HepG2 (cell line): Measurements from ENCODE around the gene CDRT4. TPM values are rescaled to one million over a fixed set of nuclear protein-coding genes. Genes with fewer than 3 reads are reported as not detected.

Source experiments
- ATAC-seq: fragments of 200-7000 bp; cut with Tn5 transposase; 3 replicates; pipeline ENCODE4 v1.9.1; 2020; ENCODE audit warnings: mild to moderate bottlenecking, moderate library complexity
- BruUV-seq: library from RNA; stranded (reverse); fragments of 400-500 nt; replicated peaks from 2 replicates; lab custom pipeline; 2021; lab: Mats Ljungman, UMichigan
- CTCF ChIA-PET: fragments of 300-600 bp; formaldehyde crosslinking; extraction: SDS; loops from one replicate; lab custom pipeline; 2021; ENCODE audit warnings: low total read pairs, inconsistent platforms, low intra/inter-chr PET ratio; lab: Yijun Ruan, JAX
- POLR2A ChIA-PET: fragments of 350-600 bp; sonication (Branson Sonifier 250); formaldehyde crosslinking; loops from one replicate; lab custom pipeline; 2020; ENCODE audit warnings: antibody characterized with exemption, inconsistent platforms; lab: Yijun Ruan, JAX
- DNase-seq: peaks from one replicate; pipeline ENCODE4 v3.0.0-alpha.2; 2015; ENCODE audit warnings: low spot score
- FAIRE-seq: peaks from 3 replicates; lab custom pipeline; 2011; peaks lifted over from hg19 to GRCh38; lab: Jason Lieb, UNC
- H2AFZ ChIP-seq: one replicate; pipeline ENCODE4 v1.6.1; 2011; ENCODE audit warnings: low read length, inconsistent platforms
- H3K27ac ChIP-seq: fragments of 300-600 bp; 3 replicates; pipeline ENCODE4 v1.8.0; 2011; ENCODE audit warnings: mixed run types, mild to moderate bottlenecking, mixed read lengths, low read length, inconsistent platforms; ENCODE audit not compliant: insufficient read depth; ENCODE audit errors: extremely low read length
- H3K27me3 ChIP-seq, 2 experiments: fragments of 200-600 bp in 1 of 2; 2 replicates in 1 of 2; 3 replicates in 1 of 2; pipeline versions ENCODE4 v1.6.0 to v1.8.0; 2011; ENCODE audit warnings: low read length in 2 of 2, mild to moderate bottlenecking in 2 of 2, moderate library complexity in 2 of 2, inconsistent platforms in 1 of 2; ENCODE audit not compliant: insufficient read depth in 2 of 2, control insufficient read depth in 1 of 2
- H3K36me3 ChIP-seq, 2 experiments: fragments of 200-600 bp in 1 of 2; replicated peaks in 1 of 2; 2 replicates in 1 of 2; 3 replicates in 1 of 2; pipeline versions ENCODE4 v1.5.1 to v1.8.0; 2011; ENCODE audit warnings: low read length in 2 of 2, inconsistent platforms in 1 of 2; ENCODE audit not compliant: insufficient read depth in 2 of 2, control insufficient read depth in 1 of 2
- H3K4me1 ChIP-seq: 2 replicates; pipeline ENCODE4 v1.5.1; 2012; ENCODE audit warnings: low read length, inconsistent platforms; ENCODE audit not compliant: insufficient read depth
- H3K4me2 ChIP-seq: 2 replicates; pipeline ENCODE4 v1.6.0; 2011; ENCODE audit warnings: low read depth, low read length, inconsistent platforms
- H3K4me3 ChIP-seq, 3 experiments: fragments of 200-600 bp in 1 of 3; sonication (generic), shearing (Covaris generic) in 1 of 3; replicated peaks in 1 of 3; 2 replicates each; pipeline ENCODE4 v1.5.1; 2011 to 2016; ENCODE audit warnings: low read length in 3 of 3, inconsistent platforms in 2 of 3, low read depth in 2 of 3, mild to moderate bottlenecking in 2 of 3, control low read depth in 1 of 3, mixed read lengths in 1 of 3; ENCODE audit not compliant: insufficient read depth in 1 of 3
- H3K79me2 ChIP-seq: one replicate; pipeline ENCODE4 v1.6.1; 2011; ENCODE audit warnings: low read length, inconsistent platforms; ENCODE audit not compliant: insufficient read depth
- H3K9ac ChIP-seq: 2 replicates; pipeline ENCODE4 v1.6.0; 2011; ENCODE audit warnings: mild to moderate bottlenecking, low read depth, low read length, inconsistent platforms; ENCODE audit not compliant: insufficient read depth
- H3K9me3 ChIP-seq: 2 replicates; pipeline ENCODE4 v1.5.1; 2012; ENCODE audit warnings: mild to moderate bottlenecking, low read length
- H4K20me1 ChIP-seq: 2 replicates; pipeline ENCODE4 v1.6.0; 2011; ENCODE audit warnings: inconsistent platforms, mild to moderate bottlenecking, low read length, moderate library complexity; ENCODE audit not compliant: insufficient read depth
- CTCF ChIP-seq: sonication (generic); formaldehyde crosslinking; IDR thresholded peaks from 2 replicates; pipeline ENCODE4 v1.5.0; 2020; ENCODE audit warnings: mild to moderate bottlenecking, missing genetic modification reagents, moderate library complexity
- ELF3 ChIP-seq: IDR thresholded peaks from 2 replicates; pipeline ENCODE4 v1.6.1; 2016; ENCODE audit warnings: missing genetic modification reagents, missing compliant biosample characterization
- FOXO4 ChIP-seq: sonication (generic); formaldehyde crosslinking; conservative IDR thresholded peaks from 2 replicates; pipeline ENCODE4 v1.8.1; 2023; ENCODE audit warnings: missing genetic modification reagents
- MED8 ChIP-seq: sonication (generic); formaldehyde crosslinking; IDR thresholded peaks from 2 replicates; pipeline ENCODE4 v1.8.1; 2023; ENCODE audit warnings: mild to moderate bottlenecking, missing genetic modification reagents; ENCODE audit not compliant: insufficient replicate concordance
- MLX ChIP-seq: IDR thresholded peaks from 2 replicates; pipeline ENCODE4 v1.6.1; 2016
- SRSF1 ChIP-seq: fragments of 200-400 bp; formaldehyde crosslinking; optimal IDR thresholded peaks from 2 replicates; pipeline ENCODE3; 2017; ENCODE audit warnings: mild to moderate bottlenecking, low read depth, low read length, moderate library complexity
- TERF1 ChIP-seq: sonication (generic); formaldehyde crosslinking; IDR thresholded peaks from 2 replicates; pipeline ENCODE4 v1.8.0; 2022; ENCODE audit warnings: mild to moderate bottlenecking, missing genetic modification reagents, moderate library complexity
- ZNF564 ChIP-seq: sonication (generic); formaldehyde crosslinking; IDR thresholded peaks from 2 replicates; pipeline ENCODE4 v1.8.1; 2023; ENCODE audit warnings: mild to moderate bottlenecking, missing genetic modification reagents
- ZSCAN20 ChIP-seq: sonication (generic); formaldehyde crosslinking; IDR thresholded peaks from 2 replicates; pipeline ENCODE4 v1.4.0; 2020; ENCODE audit warnings: missing genetic modification reagents, mild to moderate bottlenecking, borderline replicate concordance
- WGBS: methylation state at CpG from one replicate; pipeline ENCODE4 v1.1.6; 2017; ENCODE audit warnings: low lambda C conversion rate; 5-methylcytosine and 5-hydroxymethylcytosine counted together
- in situ Hi-C: cut with HindIII; loops from 2 replicates; pipeline ENCODE4 v1.10.0; 2017; ENCODE audit warnings: low pct_unique_long_range_greater_than_20kb; ENCODE audit not compliant: extremely low pct_ligation_motif_present
- intact Hi-C: fragments of 100-400 bp; cut with micrococcal nuclease; formaldehyde crosslinking; loops from one replicate; pipeline ENCODE4 v1.10.0; 2022; ENCODE audit not compliant: unreplicated experiment
- polyA plus RNA-seq, 8 experiments: library from polyadenylated mRNA; depleted of rRNA in 3 of 8; stranded (reverse) in 7 of 8; unstranded in 1 of 8; fragments of >200 nt; fragmentation: Illumina TruSeq in 4 of 8; extraction: Trizol in 4 of 8; gene quantifications; 2 replicates each; pipeline versions ENCODE4 v1.2.1 to v1.2.3, GENCODE V29; 2011 to 2016; ENCODE audit warnings: low read depth in 4 of 8, missing spikeins in 1 of 8, mixed read lengths in 1 of 8; ENCODE audit not compliant: insufficient read depth in 1 of 8
- total RNA-seq, 5 experiments: library from RNA; depleted of rRNA; stranded (reverse); fragments of >200 nt; fragmentation: Illumina TruSeq; extraction: Trizol; gene quantifications; 2 replicates each; pipeline ENCODE4 v1.2.3, GENCODE V29; 2016; ENCODE audit warnings: low read depth in 1 of 5
- TF ChIP-seq, protein P1 (sequence below): sonication (generic); formaldehyde crosslinking; IDR thresholded peaks from 2 replicates; pipeline ENCODE4 v1.5.0; 2020; ENCODE audit warnings: missing genetic modification reagents

The CDRT4 gene
- total and polyA plus RNA-seq, 2 of the 13 experiments (the other 11 are each of a cell fraction or from before 2014, with no cell fraction given): 5.8 to 12.1 TPM

DNA sequence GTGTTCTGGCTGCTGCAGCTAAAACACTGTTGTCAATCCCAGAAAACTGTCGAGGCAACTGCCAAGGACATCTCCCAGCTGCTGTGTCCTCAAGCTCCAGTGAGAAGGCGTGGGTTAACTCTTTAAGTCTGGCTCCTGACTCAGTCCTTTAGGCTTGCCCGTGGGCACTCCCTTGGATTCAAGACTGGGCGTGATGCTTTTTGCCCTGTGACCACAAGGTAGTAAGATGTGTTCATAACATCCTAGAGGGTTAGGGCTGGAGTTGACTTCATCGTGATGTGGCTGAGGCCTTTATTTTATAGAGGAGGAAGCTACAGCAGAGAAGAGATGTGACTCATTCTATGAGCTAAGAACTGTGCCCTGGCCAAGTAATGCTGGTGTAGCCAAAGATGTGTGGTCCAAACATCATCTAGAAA is 75.1 kb downstream of the CDRT4 start:
- DNase-seq (no peak), ATAC-seq (no peak), FAIRE-seq (no peak)
- in situ Hi-C loops (no loop called here), intact Hi-C loops (no loop called here)
- Histone ChIP-seq H3K36me3 (no peaks in the 10 kb centered on the region), H3K9me3 (no peaks in the 10 kb centered on the region), H2AFZ (no peak overlapping the region), H3K27ac (no peak overlapping the region), H4K20me1 (no peaks in the 10 kb centered on the region), H3K4me3 (no peak overlapping the region), H3K27me3 (no peaks in the 10 kb centered on the region), H3K4me1 (no peaks in the 10 kb centered on the region), H3K4me2 (no peak overlapping the region), H3K79me2 (no peaks in the 10 kb centered on the region), H3K9ac (no peak overlapping the region)
- BruUV-seq: no TSS peak
- 14% methylated on average over 4 of the region's 5 CpGs for WGBS
- TF ChIP-seq ELF3 (CRISPR knock-in tag) (no peak), ZNF564 (CRISPR knock-in tag) (no peak), MED8 (no peak), CTCF (CRISPR knock-in tag) (no peak), SRSF1 (no peak), ZSCAN20 (CRISPR knock-in tag) (no peak)
- POLR2A ChIA-PET: no interaction called here
- CTCF ChIA-PET: no interaction called here

- no peaks in the 10 kb centered on the region for H3K27me3 ChIP-seq
- no peak for ATAC-seq
- no peak for TF ChIP-seq MLX (CRISPR knock-in tag)
- TF ChIP-seq, protein P1, sequence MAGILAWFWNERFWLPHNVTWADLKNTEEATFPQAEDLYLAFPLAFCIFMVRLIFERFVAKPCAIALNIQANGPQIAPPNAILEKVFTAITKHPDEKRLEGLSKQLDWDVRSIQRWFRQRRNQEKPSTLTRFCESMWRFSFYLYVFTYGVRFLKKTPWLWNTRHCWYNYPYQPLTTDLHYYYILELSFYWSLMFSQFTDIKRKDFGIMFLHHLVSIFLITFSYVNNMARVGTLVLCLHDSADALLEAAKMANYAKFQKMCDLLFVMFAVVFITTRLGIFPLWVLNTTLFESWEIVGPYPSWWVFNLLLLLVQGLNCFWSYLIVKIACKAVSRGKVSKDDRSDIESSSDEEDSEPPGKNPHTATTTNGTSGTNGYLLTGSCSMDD: no peak
- TF ChIP-seq TERF1: no peak
- no peak for TF ChIP-seq FOXO4
Observed at GRCh38 chr17:15388356-15389041, 78.9 kb downstream of the CDRT4 start.

More at GRCh38 chr17:15388356-15389041, 78.9 kb downstream of the CDRT4 start:
- BruUV-seq: no TSS peak
- DNase-seq (no peak), FAIRE-seq (no peak)
- H3K27ac ChIP-seq: no peak overlapping the region
- no peak overlapping the region for H3K9ac ChIP-seq
- no peak overlapping the region for H3K4me3 ChIP-seq
- no peaks in the 10 kb centered on the region for H3K9me3 ChIP-seq
- H3K79me2 ChIP-seq: no peaks in the 10 kb centered on the region
- H3K4me1 ChIP-seq: no peaks in the 10 kb centered on the region
- no peaks in the 10 kb centered on the region for H4K20me1 ChIP-seq
- 50% methylated on average over 8 of the region's 8 CpGs for WGBS
- intact Hi-C loops (no loop called here), in situ Hi-C loops (no loop called here)
- no peak overlapping the region for H2AFZ ChIP-seq
- H3K36me3 ChIP-seq: no peaks in the 10 kb centered on the region
- H3K4me2 ChIP-seq: no peak overlapping the region
- CTCF ChIA-PET: no interaction called here
- POLR2A ChIA-PET: no interaction called here
